SK-N-MC (cell line): Measurements from ENCODE around the gene ACLY.

Experiments
- EZH2 ChIP-seq: fragments of 200-600 bp; sonication (generic); IDR thresholded peaks from one replicate; pipeline ENCODE4 v1.6.1; 2017; ENCODE audit warnings: antibody characterized with exemption
- POLR2AphosphoS5 ChIP-seq: IDR thresholded peaks from 2 replicates; pipeline ENCODE4 v1.6.1; 2012; ENCODE audit warnings: mild to moderate bottlenecking, low read depth, low read length, borderline replicate concordance

DNA sequence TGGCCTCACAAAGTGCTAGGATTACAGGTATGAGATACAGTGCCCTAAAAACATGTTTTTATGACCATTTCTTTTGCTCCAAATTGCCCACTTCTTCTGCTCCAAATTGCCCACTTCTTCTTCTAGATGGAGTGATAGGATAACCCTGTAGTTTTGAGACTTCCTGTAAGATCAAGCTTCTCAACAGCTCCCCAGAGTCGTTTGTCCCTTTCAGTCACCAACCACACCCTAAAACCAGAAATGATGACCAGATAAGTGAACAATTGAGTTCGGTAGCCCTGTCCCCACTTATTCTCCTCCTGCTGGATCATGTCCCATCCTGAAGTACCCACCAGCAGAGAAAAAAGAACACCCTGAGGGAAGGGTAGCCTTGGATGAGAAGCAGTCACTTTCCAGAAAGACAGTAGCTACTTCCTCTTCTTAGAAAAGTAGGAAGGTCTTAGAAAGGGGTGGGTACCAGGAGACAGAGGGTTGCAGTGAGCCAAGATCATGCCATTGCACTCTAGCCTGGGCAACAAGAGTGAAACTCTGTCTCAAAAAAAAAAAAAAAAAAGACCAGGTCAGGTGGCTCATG is 14.2 kb upstream of the ACLY start:
- no peak for TF ChIP-seq EZH2
- TF ChIP-seq POLR2AphosphoS5 = no peak
